HCT116 (cell line): ENCODE measurements around the gene LRRC15. TPM values are rescaled to one million over a fixed set of nuclear protein-coding genes. Genes with fewer than 3 reads are reported as not detected.
A peak's percentile ranks its signal among the peaks of the same experiment; 100 is the strongest.

Experiments used
- ATAC-seq: fragments of 200-7000 bp; cut with Tn5 transposase; 2 replicates; pipeline ENCODE4 v1.9.1; 2020; ENCODE audit warnings: mild to moderate bottlenecking, moderate library complexity
- BruUV-seq: library from RNA; stranded (reverse); fragments of 400-500 nt; replicated peaks from 2 replicates; lab custom pipeline; 2021; lab: Mats Ljungman, UMichigan
- CTCF ChIA-PET: fragments of 300-600 bp; sonication (Branson Sonifier 250); formaldehyde crosslinking; loops from one replicate; lab custom pipeline; 2021; ENCODE audit warnings: antibody characterized with exemption; lab: Charles Lee
- POLR2A ChIA-PET: fragments of 300-600, 350-600 bp; sonication (Branson Sonifier 250); formaldehyde crosslinking; loops from one replicate; lab custom pipeline; 2021; ENCODE audit warnings: antibody characterized with exemption; lab: Charles Lee
- RAD21 ChIA-PET, 2 experiments: fragments of 300-600 bp; sonication (Branson Sonifier 250); formaldehyde crosslinking; loops; one replicate each; lab custom pipeline; 2023; ENCODE audit warnings: low total read pairs in 2 of 2; ENCODE audit not compliant: uncharacterized antibody in 2 of 2, unreplicated experiment in 2 of 2, low non-redundant PET in 1 of 2; lab: Charles Lee
- DNase-seq: peaks from one replicate; pipeline ENCODE4 v3.0.0-alpha.2; 2010; ENCODE audit warnings: low read depth, low spot score
- H2AFZ ChIP-seq: fragments of 200-600 bp; shearing (Covaris generic), sonication (generic); 2 replicates; pipeline ENCODE4 v1.6.1; 2017; ENCODE audit warnings: low read depth, mixed run types, mixed read lengths, antibody characterized with exemption, low read length; ENCODE audit not compliant: poor library complexity, severe bottlenecking
- H3K27ac ChIP-seq: 2 replicates; pipeline ENCODE4 v1.5.1; 2012; ENCODE audit warnings: low read depth, low read length
- H3K27me3 ChIP-seq: fragments of 200-600 bp; sonication (generic); 2 replicates; pipeline ENCODE4 v1.6.1; 2016; ENCODE audit warnings: mixed run types, low read length, mixed read lengths; ENCODE audit not compliant: insufficient read depth
- H3K36me3 ChIP-seq, 2 experiments: fragments of 200-500 bp in 1 of 2; fragments of 200-600 bp in 1 of 2; sonication (Bioruptor generic) in 1 of 2; sonication (generic) in 1 of 2; 2 replicates each; pipeline versions ENCODE4 v1.5.1 to v1.6.1; 2014 to 2016; ENCODE audit warnings: low read length in 2 of 2, inconsistent platforms in 1 of 2, mixed read lengths in 1 of 2, mixed run types in 1 of 2; ENCODE audit not compliant: insufficient read depth in 2 of 2, control insufficient read depth in 1 of 2
- H3K4me1 ChIP-seq, 2 experiments: fragments of 200-600 bp in 1 of 2; sonication (generic) in 1 of 2; 2 replicates each; pipeline versions ENCODE4 v1.5.1 to v1.6.1; 2012 to 2017; ENCODE audit warnings: low read length in 2 of 2, inconsistent platforms in 1 of 2, mild to moderate bottlenecking in 1 of 2, mixed read lengths in 1 of 2, mixed run types in 1 of 2, moderate library complexity in 1 of 2; ENCODE audit not compliant: insufficient read depth in 2 of 2, control insufficient read depth in 1 of 2
- H3K4me2 ChIP-seq: fragments of 200-600 bp; sonication (generic); 2 replicates; pipeline ENCODE4 v1.6.1; 2017; ENCODE audit warnings: mixed run types, low read length, mixed read lengths
- H3K4me3 ChIP-seq, 2 experiments: fragments of 200-600 bp in 1 of 2; sonication (generic) in 1 of 2; replicated peaks in 1 of 2; 2 replicates each; pipeline ENCODE4 v1.5.1; 2011 to 2016; ENCODE audit warnings: low read length in 2 of 2, control low read depth in 1 of 2, low read depth in 1 of 2, mild to moderate bottlenecking in 1 of 2, mixed read lengths in 1 of 2, mixed run types in 1 of 2
- H3K79me2 ChIP-seq: fragments of 200-600 bp; sonication (generic); 2 replicates; pipeline ENCODE4 v1.6.1; 2017; ENCODE audit warnings: mild to moderate bottlenecking, mixed run types, low read length, moderate library complexity, mixed read lengths; ENCODE audit not compliant: insufficient read depth
- H3K9ac ChIP-seq: fragments of 200-600 bp; sonication (generic); 2 replicates; pipeline ENCODE4 v1.6.1; 2016; ENCODE audit warnings: low read length, mixed read lengths
- H3K9me2 ChIP-seq: fragments of 200-600 bp; sonication (generic), shearing (Covaris generic); 2 replicates; pipeline ENCODE4 v1.6.1; 2017; ENCODE audit warnings: mixed run types, mild to moderate bottlenecking, moderate library complexity; ENCODE audit not compliant: insufficient read depth
- H3K9me3 ChIP-seq, 2 experiments: fragments of 200-500 bp in 1 of 2; fragments of 200-600 bp in 1 of 2; sonication (Bioruptor generic) in 1 of 2; sonication (generic) in 1 of 2; 2 replicates each; pipeline ENCODE4 v1.6.1; 2014 to 2017; ENCODE audit warnings: low read length in 2 of 2, mixed read lengths in 2 of 2, inconsistent platforms in 1 of 2, low read depth in 1 of 2, mild to moderate bottlenecking in 1 of 2, mixed run types in 1 of 2, moderate library complexity in 1 of 2; ENCODE audit not compliant: control insufficient read depth in 1 of 2, insufficient read depth in 1 of 2
- H4K20me1 ChIP-seq: fragments of 200-600 bp; sonication (generic), shearing (Covaris generic); 2 replicates; pipeline ENCODE4 v1.6.1; 2017; ENCODE audit warnings: mixed run types, mild to moderate bottlenecking, moderate library complexity; ENCODE audit not compliant: insufficient read depth
- CEBPB ChIP-seq: IDR thresholded peaks from 2 replicates; pipeline ENCODE4 v1.6.1; 2012; ENCODE audit warnings: low read depth
- ELF1 ChIP-seq: IDR thresholded peaks from 2 replicates; pipeline ENCODE4 v1.6.1; 2012; ENCODE audit warnings: low read depth, borderline replicate concordance
- EZH2phosphoT487 ChIP-seq: fragments of 200-600 bp; IDR thresholded peaks from 2 replicates; pipeline ENCODE4 v1.6.1; 2018; ENCODE audit warnings: antibody characterized with exemption, borderline replicate concordance
- SP1 ChIP-seq: IDR thresholded peaks from 2 replicates; pipeline ENCODE4 v1.6.1; 2012; ENCODE audit warnings: low read depth
- SRF ChIP-seq: IDR thresholded peaks from 2 replicates; pipeline ENCODE4 v1.6.1; 2012; ENCODE audit warnings: low read depth
- YY1 ChIP-seq: IDR thresholded peaks from 2 replicates; pipeline ENCODE4 v1.6.1; 2011; ENCODE audit warnings: low read length, low read depth, moderate library complexity, mild to moderate bottlenecking; ENCODE audit not compliant: insufficient replicate concordance; ENCODE audit errors: extremely low read depth
- ZNF274 ChIP-seq: fragments of 200-500 bp; sonication (Bioruptor generic); IDR thresholded peaks from 2 replicates; pipeline ENCODE4 v1.6.1; 2014; ENCODE audit warnings: mild to moderate bottlenecking, low read depth, low read length, inconsistent platforms
- intact Hi-C: fragments of 100-400 bp; cut with micrococcal nuclease; formaldehyde crosslinking; loops from 2 replicates; pipeline ENCODE4 v1.10.0; 2022
- total RNA-seq: library from RNA; stranded (reverse); gene quantifications from one replicate; pipeline ENCODE4 v1.2.1, GENCODE V29; 2021; ENCODE audit not compliant: unreplicated experiment
- TF ChIP-seq, protein P1 (sequence below): IDR thresholded peaks from 2 replicates; pipeline ENCODE4 v1.6.1; 2011; ENCODE audit warnings: mild to moderate bottlenecking, low read length, moderate library complexity; ENCODE audit not compliant: insufficient replicate concordance; ENCODE audit errors: extremely low read depth
- TF ChIP-seq, protein P2 (sequence below), 3 experiments: fragments of 200-600 bp in 1 of 3; sonication (generic) in 1 of 3; IDR thresholded peaks in 2 of 3; conservative IDR thresholded peaks in 1 of 3; 2 replicates each; pipeline ENCODE4 v1.5.1; 2012 to 2017; ENCODE audit warnings: low read depth in 2 of 3, low read length in 2 of 3, antibody characterized with exemption in 1 of 3, borderline replicate concordance in 1 of 3, control low read depth in 1 of 3, mild to moderate bottlenecking in 1 of 3, mixed read lengths in 1 of 3, mixed run types in 1 of 3, moderate library complexity in 1 of 3; ENCODE audit not compliant: insufficient read depth in 1 of 3
- TF ChIP-seq, protein P3 (sequence below): IDR thresholded peaks from 2 replicates; pipeline ENCODE4 v1.6.1; 2012; ENCODE audit warnings: low read depth

LRRC15 gene
- total RNA-seq, 1 experiment from 2014 or later, result not detected

DNA sequence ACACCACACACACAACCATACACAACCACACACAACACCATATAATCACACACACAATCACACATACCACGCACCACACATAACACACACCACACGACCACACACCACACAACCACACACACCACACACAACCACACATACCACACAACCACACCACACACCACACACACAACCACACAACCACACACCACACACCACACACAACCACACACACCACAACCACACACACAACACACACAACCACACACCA lies 42.6 kb downstream of the LRRC15 start:
- peak overlapping the region; percentile 7; the same call in 1 of the 2 replicates for H3K27ac ChIP-seq
- POLR2A ChIA-PET, result no interaction called here
- no peak overlapping the region for H3K9ac ChIP-seq
- H3K4me3 ChIP-seq, result no peak overlapping the region
- H3K4me1 ChIP-seq, result peaks cover 32 to 74% of the 10 kb centered on the region in 2 experiments
- H3K36me3 ChIP-seq, result no peaks in the 10 kb centered on the region
- no peaks in the 10 kb centered on the region for H3K9me2 ChIP-seq
- intact Hi-C loops, result loop anchor here (5.0 kb wide), 1 partner anchor 1410 kb away; the partner anchor contains the start of gene MB21D2
- no peak for TF ChIP-seq EZH2phosphoT487
- no peak for TF ChIP-seq ELF1
- TF ChIP-seq SP1, result no peak
- TF ChIP-seq, protein P1, sequence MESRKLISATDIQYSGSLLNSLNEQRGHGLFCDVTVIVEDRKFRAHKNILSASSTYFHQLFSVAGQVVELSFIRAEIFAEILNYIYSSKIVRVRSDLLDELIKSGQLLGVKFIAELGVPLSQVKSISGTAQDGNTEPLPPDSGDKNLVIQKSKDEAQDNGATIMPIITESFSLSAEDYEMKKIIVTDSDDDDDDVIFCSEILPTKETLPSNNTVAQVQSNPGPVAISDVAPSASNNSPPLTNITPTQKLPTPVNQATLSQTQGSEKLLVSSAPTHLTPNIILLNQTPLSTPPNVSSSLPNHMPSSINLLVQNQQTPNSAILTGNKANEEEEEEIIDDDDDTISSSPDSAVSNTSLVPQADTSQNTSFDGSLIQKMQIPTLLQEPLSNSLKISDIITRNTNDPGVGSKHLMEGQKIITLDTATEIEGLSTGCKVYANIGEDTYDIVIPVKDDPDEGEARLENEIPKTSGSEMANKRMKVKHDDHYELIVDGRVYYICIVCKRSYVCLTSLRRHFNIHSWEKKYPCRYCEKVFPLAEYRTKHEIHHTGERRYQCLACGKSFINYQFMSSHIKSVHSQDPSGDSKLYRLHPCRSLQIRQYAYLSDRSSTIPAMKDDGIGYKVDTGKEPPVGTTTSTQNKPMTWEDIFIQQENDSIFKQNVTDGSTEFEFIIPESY, result no peak
- no peak for TF ChIP-seq SRF
- TF ChIP-seq, protein P2, sequence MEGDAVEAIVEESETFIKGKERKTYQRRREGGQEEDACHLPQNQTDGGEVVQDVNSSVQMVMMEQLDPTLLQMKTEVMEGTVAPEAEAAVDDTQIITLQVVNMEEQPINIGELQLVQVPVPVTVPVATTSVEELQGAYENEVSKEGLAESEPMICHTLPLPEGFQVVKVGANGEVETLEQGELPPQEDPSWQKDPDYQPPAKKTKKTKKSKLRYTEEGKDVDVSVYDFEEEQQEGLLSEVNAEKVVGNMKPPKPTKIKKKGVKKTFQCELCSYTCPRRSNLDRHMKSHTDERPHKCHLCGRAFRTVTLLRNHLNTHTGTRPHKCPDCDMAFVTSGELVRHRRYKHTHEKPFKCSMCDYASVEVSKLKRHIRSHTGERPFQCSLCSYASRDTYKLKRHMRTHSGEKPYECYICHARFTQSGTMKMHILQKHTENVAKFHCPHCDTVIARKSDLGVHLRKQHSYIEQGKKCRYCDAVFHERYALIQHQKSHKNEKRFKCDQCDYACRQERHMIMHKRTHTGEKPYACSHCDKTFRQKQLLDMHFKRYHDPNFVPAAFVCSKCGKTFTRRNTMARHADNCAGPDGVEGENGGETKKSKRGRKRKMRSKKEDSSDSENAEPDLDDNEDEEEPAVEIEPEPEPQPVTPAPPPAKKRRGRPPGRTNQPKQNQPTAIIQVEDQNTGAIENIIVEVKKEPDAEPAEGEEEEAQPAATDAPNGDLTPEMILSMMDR (IDR thresholded peaks at IDR 0.05 in 2 of 3, conservative IDR thresholded peaks at IDR 0.05 in 1 of 3; ENCODE audit: borderline replicate concordance in 1 of 3, insufficient read depth in 1 of 3, low read depth in 2 of 3, low read length in 2 of 3), result no peak
- no peak for TF ChIP-seq CEBPB
- TF ChIP-seq, protein P3, sequence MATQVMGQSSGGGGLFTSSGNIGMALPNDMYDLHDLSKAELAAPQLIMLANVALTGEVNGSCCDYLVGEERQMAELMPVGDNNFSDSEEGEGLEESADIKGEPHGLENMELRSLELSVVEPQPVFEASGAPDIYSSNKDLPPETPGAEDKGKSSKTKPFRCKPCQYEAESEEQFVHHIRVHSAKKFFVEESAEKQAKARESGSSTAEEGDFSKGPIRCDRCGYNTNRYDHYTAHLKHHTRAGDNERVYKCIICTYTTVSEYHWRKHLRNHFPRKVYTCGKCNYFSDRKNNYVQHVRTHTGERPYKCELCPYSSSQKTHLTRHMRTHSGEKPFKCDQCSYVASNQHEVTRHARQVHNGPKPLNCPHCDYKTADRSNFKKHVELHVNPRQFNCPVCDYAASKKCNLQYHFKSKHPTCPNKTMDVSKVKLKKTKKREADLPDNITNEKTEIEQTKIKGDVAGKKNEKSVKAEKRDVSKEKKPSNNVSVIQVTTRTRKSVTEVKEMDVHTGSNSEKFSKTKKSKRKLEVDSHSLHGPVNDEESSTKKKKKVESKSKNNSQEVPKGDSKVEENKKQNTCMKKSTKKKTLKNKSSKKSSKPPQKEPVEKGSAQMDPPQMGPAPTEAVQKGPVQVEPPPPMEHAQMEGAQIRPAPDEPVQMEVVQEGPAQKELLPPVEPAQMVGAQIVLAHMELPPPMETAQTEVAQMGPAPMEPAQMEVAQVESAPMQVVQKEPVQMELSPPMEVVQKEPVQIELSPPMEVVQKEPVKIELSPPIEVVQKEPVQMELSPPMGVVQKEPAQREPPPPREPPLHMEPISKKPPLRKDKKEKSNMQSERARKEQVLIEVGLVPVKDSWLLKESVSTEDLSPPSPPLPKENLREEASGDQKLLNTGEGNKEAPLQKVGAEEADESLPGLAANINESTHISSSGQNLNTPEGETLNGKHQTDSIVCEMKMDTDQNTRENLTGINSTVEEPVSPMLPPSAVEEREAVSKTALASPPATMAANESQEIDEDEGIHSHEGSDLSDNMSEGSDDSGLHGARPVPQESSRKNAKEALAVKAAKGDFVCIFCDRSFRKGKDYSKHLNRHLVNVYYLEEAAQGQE, result no peak
- TF ChIP-seq YY1, result no peak
- TF ChIP-seq ZNF274, result no peak
- TF ChIP-seq, all 23 proteins: peak for 0
- BruUV-seq, result no TSS peak
- peaks cover 0 to 13% of the 10 kb centered on the region in 2 experiments; a peak in 1 of 4 replicates for H3K9me3 ChIP-seq
- peaks cover under 1% of the 10 kb centered on the region; the same call in 1 of the 2 replicates for H3K79me2 ChIP-seq
- H4K20me1 ChIP-seq, result no peaks in the 10 kb centered on the region
- CTCF ChIA-PET, result no interaction called here
- no peak overlapping the region for H2AFZ ChIP-seq
- RAD21 ChIA-PET, result no interaction called here
- DNase-seq, result no peak
- peak overlapping the region; percentile 53; the same call in 1 of the 2 replicates for H3K4me2 ChIP-seq
- no peak for ATAC-seq
- no peaks in the 10 kb centered on the region for H3K27me3 ChIP-seq
